Activated B cell treated with CpG ODN at 0.5 μM for 24 hours (primary cell): ENCODE measurements around the gene UBASH3A. TPM values are rescaled to one million over a fixed set of nuclear protein-coding genes. Genes with fewer than 3 reads are reported as not detected.

Experiments
- ATAC-seq: fragments of 200-7000 bp; cut with Tn5 transposase; one replicate; pipeline ENCODE4 v1.10.0; 2021; ENCODE audit warnings: low read depth, mild to moderate bottlenecking, moderate library complexity
- CTCF ChIA-PET: fragments of 350-600 bp; sonication (Branson Sonifier 250); formaldehyde crosslinking; loops from one replicate; lab custom pipeline; 2021; ENCODE audit warnings: antibody characterized with exemption; lab: Charles Lee
- POLR2A ChIA-PET: fragments of 350-600 bp; sonication (Branson Sonifier 250); formaldehyde crosslinking; loops from one replicate; lab custom pipeline; 2021; ENCODE audit warnings: antibody characterized with exemption; lab: Charles Lee
- DNase-seq: peaks from one replicate; pipeline ENCODE4 v3.0.0; 2022
- H3K27ac Mint-ChIP-seq: one replicate; pipeline ENCODE4 v1.8.0; 2020; ENCODE audit warnings: mixed read lengths
- H3K27me3 Mint-ChIP-seq: one replicate; pipeline ENCODE4 v1.8.0; 2021; ENCODE audit warnings: mixed read lengths
- H3K36me3 Mint-ChIP-seq: one replicate; pipeline ENCODE4 v1.8.0; 2021; ENCODE audit warnings: low read depth, mixed read lengths
- H3K4me1 Mint-ChIP-seq: one replicate; pipeline ENCODE4 v1.8.0; 2021; ENCODE audit warnings: mixed read lengths
- H3K4me3 Mint-ChIP-seq: one replicate; pipeline ENCODE4 v1.8.0; 2020; ENCODE audit warnings: mild to moderate bottlenecking, mixed read lengths
- H3K9me3 Mint-ChIP-seq: one replicate; pipeline ENCODE4 v1.8.0; 2020; ENCODE audit warnings: mixed read lengths
- intact Hi-C: fragments of 100-400 bp; cut with micrococcal nuclease; formaldehyde crosslinking; loops from one replicate; pipeline ENCODE4 v1.15.1; 2024
- total RNA-seq: library from RNA; stranded (reverse); gene quantifications from 2 replicates; pipeline ENCODE4 v1.2.3, GENCODE V29; 2022
- TF ChIP-seq, protein P1 (sequence below): fragments of 200-600 bp; IDR thresholded peaks from one replicate; pipeline ENCODE4 v1.8.0; 2022; ENCODE audit warnings: antibody characterized with exemption, mild to moderate bottlenecking

The UBASH3A gene
- total RNA-seq, 1 donor from 2014 or later = not detected

DNA sequence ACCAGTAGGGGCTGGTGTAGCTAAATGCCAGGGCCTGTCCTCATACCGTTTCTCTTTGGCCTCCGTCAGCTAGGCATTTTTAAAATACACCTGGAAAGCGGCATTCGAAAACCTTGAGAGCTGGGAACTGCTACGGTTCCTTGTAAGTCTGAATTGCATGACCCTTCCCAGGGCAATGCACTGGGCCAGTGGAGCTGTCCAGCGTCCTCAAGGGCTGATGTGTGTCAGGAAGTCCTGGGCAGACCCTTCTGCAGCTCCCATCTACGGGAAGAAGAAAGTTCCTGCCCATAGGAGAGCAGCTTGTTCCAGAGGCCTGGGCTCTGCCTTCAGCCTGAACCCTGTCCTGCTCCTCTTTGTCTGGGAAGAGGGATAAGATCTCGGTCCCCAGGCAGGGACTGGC, 34.1 kb downstream of the UBASH3A start:
- peaks cover 10% of the 10 kb centered on the region for H3K4me1 Mint-ChIP-seq
- TF ChIP-seq, protein P1, sequence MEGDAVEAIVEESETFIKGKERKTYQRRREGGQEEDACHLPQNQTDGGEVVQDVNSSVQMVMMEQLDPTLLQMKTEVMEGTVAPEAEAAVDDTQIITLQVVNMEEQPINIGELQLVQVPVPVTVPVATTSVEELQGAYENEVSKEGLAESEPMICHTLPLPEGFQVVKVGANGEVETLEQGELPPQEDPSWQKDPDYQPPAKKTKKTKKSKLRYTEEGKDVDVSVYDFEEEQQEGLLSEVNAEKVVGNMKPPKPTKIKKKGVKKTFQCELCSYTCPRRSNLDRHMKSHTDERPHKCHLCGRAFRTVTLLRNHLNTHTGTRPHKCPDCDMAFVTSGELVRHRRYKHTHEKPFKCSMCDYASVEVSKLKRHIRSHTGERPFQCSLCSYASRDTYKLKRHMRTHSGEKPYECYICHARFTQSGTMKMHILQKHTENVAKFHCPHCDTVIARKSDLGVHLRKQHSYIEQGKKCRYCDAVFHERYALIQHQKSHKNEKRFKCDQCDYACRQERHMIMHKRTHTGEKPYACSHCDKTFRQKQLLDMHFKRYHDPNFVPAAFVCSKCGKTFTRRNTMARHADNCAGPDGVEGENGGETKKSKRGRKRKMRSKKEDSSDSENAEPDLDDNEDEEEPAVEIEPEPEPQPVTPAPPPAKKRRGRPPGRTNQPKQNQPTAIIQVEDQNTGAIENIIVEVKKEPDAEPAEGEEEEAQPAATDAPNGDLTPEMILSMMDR = no peak
- H3K36me3 Mint-ChIP-seq = no peaks in the 10 kb centered on the region
- POLR2A ChIA-PET = no interaction called here
- CTCF ChIA-PET = no interaction called here
- H3K9me3 Mint-ChIP-seq = peaks cover 6% of the 10 kb centered on the region
- DNase-seq = no peak
- no peak overlapping the region for H3K27ac Mint-ChIP-seq
- H3K27me3 Mint-ChIP-seq = peaks cover 22% of the 10 kb centered on the region
- intact Hi-C loops = no loop called here
- ATAC-seq = no peak
- no peak overlapping the region for H3K4me3 Mint-ChIP-seq

DNA sequence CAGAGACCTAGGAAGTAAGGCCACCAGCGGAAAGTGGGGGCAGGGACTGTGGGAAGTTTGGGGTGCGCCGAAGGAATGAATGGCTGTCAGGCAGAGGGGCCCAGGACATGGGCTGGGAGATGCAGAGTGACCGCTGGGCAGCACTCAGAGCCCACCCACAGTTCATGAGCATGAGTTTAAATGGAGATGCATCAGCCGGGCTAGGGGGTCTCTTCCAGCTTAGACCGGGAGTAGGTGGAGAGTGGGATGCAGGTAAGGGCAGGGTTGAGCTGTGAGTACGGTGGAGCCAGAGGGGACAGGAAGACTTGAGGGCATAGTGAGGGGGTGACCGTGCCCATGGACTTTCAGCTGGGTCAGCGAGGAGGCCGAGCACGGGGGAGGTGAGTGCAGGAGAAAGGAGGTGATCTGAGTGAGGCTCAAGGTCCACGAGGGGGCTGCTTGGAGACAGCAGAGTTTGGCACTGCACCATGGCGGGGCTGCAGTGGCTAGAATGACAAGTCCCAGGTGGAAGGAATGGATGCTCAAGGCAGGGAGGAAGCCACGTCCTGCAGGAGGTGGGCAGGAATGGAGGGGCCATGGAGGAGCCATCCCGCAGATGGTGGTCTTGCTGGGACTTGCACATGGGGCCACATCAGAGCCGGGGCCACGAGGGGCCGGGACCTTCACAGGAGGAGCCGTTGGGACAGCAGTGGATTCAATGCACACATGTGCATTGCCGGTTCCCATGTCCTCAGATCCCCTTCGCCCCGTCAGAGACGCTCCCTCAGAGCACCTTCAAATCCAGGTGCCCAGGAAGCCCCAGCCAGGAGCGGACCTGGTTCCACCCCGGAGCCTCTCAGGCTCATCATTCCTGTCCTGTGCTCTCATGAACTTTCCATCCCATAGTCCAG, 34.9 kb downstream of the UBASH3A start:
- TF ChIP-seq, protein P1 = no peak
- DNase-seq (peak; percentile 12), ATAC-seq (no peak)
- peaks cover 19% of the 10 kb centered on the region for H3K27me3 Mint-ChIP-seq
- POLR2A ChIA-PET = interaction anchor here (0.5 kb wide), 1 partner anchor 44 kb away, joined by 4 read pairs; no protein-coding TSS in a partner anchor
- no peaks in the 10 kb centered on the region for H3K36me3 Mint-ChIP-seq
- H3K9me3 Mint-ChIP-seq = peaks cover 6% of the 10 kb centered on the region
- H3K27ac Mint-ChIP-seq = no peak overlapping the region
- intact Hi-C loops = no loop called here
- no peak overlapping the region for H3K4me3 Mint-ChIP-seq
- peaks cover 10% of the 10 kb centered on the region for H3K4me1 Mint-ChIP-seq
- CTCF ChIA-PET = no interaction called here

DNA sequence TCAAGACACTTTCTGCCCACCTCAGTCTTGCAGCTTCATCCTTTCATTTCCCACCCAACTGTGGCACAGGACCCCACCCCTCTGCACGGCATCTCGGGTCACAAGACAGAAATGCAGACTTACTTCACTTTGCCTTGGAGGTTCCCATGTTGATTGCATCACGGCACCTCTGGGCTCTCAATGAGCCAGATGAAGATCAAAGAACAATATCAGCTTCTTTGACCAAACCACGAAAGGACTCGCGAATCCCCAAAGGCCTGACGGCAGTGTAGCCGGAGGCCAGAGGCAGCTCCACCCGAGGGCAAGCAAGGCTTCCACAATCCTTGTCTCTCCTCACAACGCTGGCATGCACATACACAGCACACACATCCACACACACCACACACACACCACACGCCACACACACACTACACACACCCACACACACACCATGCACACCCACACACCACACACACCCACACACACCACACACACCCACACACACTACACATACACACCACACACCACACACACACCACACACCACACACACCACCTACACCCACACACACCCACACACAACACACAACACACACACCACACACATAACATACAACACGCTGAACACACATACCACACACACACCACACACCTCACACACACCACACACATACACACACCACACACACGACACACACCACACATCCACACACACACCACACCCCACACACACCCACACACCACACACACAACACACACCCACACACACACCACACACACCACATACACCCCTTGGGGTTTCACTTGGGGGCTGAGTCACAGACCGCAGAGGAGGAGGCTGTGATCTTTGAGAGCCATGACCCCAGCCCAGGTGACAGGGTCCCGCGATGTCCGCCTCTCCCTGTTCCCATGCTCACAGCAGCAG, 35.8 kb downstream of the UBASH3A start:
- DNase-seq = peak; percentile 12
- peaks cover 10% of the 10 kb centered on the region for H3K4me1 Mint-ChIP-seq
- TF ChIP-seq, protein P1 = no peak
- ATAC-seq = no peak
- ChIA-PET POLR2A (interaction anchor here (0.5 kb wide), 1 partner anchor 43 kb away, joined by 4 read pairs; no protein-coding TSS in a partner anchor), CTCF (no interaction called here)
- peaks cover 19% of the 10 kb centered on the region for H3K27me3 Mint-ChIP-seq
- H3K9me3 Mint-ChIP-seq = peaks cover 6% of the 10 kb centered on the region
- H3K36me3 Mint-ChIP-seq = no peaks in the 10 kb centered on the region
- no peak overlapping the region for H3K4me3 Mint-ChIP-seq
- intact Hi-C loops = no loop called here
- no peak overlapping the region for H3K27ac Mint-ChIP-seq

DNA sequence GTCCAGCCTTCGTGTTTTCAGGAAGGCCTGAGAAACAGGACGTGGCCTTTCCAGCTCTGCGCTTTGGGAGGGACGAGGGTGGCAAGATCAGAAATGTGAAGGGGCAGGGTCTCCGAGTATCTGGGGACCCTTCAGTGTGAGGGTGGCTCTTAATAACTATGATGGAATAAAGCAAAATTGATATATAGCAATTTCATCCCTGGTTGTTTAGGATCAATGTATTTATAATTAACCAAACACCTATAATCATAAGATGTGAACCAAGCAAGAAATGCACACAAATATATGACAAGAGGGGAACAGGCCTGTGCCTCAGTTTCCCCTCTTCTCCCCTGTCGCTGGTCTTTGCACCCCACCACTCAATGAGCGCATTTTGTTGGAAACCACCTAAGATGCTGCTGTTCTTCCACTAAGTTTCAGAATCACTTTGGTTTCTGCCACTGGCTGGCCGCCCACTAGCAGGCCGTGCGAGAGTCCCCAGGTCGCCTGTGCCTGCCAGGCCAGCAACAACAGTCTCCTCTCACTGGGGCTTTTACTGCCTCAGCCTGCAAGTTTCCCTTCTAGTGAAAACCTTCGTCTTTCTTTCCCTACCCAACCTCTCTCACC, 36.6 kb downstream of the UBASH3A start:
- TF ChIP-seq, protein P1 = no peak
- Mint-ChIP-seq H3K27me3 (peaks cover 19% of the 10 kb centered on the region), H3K9me3 (peaks cover 6% of the 10 kb centered on the region), H3K36me3 (no peaks in the 10 kb centered on the region), H3K4me1 (peaks cover 10% of the 10 kb centered on the region), H3K27ac (no peak overlapping the region), H3K4me3 (no peak overlapping the region)
- DNase-seq = peak; percentile 4
- no peak for ATAC-seq
- ChIA-PET CTCF (no interaction called here), POLR2A (no interaction called here)
- intact Hi-C loops = no loop called here
